Occipital lobe (tissue), 2 donors: ENCODE results near the gene GDF2. TPM values are rescaled to one million over a fixed set of nuclear protein-coding genes. Genes with fewer than 3 reads are reported as not detected.

Experiments
- DNase-seq: peaks from one replicate; lab custom pipeline; 2025; lab: John Stamatoyannopoulos, UW
- total RNA-seq: library from RNA; depleted of rRNA; stranded (reverse); fragments of >200 nt; gene quantifications from one replicate; pipeline ENCODE4 v1.2.3, GENCODE V29; 2014

The GDF2 gene
- total RNA-seq, 1 donor from 2014 or later: not detected

DNA sequence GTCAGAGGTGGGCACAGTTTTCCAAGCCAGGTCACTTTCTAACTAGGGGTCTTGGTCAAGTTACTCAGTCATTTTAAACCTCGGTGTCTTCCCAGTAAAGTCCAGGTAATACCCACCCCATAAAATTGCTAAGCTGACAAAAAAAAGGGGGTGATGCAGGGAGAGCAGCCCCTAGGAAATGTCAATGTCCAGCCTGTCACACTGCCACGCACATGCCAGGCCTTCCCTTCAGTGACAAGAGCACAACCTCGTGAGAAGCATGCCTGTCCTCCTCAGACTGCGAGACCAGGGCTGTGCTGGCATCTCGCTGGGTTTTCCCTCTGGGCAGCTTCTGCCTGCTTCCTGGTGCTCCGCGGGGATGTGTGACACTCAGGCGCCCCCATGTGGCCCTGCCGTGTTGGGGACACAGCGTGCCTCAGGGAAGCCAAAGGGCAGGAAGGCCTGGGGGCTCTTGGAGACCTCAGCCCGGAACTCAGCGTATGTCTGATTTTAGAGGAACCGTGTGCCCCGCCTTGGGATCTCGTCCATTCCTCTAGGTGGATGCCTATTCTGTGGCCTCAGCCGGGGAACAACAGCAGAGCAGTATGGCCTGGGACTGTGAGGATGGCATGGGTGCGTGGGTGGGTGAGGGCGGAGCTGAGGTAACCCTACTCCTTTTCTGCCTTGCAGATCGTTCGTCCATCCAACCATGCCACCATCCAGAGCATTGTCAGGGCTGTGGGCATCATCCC is 10.2 kb upstream of the GDF2 start:
- DNase-seq: peak; percentile 68

DNA sequence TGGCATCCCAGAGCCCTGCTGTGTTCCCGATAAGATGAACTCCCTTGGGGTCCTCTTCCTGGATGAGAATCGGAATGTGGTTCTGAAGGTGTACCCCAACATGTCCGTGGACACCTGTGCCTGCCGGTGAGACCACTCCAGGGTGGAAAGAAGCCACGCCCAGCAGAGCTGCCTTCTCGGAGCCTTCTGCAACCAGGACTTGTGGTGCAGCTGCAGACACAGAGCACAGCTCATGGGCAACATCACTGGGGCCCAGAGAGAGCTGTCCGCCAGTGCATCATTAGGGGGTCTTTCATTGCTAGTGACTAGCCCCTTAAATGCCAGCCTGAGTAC is 9.6 kb upstream of the GDF2 start:
- DNase-seq: no peak

DNA sequence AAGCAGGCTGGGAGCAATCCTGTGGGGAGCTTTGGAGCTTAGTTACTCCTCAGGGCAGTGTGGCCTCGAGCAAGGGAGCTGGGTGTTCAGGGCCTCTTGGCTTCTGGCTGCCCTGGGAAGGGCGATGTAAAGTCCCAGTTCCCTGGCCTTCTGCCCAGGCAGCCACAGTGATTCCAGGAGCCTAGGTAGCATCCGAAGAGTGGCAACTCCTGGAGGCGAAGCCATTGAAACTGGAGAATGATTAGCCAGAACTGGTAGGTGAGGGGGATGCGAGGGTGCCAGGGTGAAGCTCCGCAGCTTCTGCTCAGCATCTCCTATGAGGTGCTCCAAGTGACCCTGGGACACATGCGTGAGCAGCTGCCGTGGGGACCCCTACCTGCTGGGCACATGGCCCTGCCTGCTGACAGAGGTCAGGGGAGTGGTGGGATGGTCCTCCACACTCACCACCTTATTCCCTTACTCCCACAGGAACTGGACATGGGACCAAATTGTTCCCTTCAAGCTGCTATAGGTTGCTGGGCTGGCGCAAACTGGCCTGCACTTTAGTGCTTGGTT is 7.8 kb upstream of the GDF2 start:
- no peak for DNase-seq

DNA sequence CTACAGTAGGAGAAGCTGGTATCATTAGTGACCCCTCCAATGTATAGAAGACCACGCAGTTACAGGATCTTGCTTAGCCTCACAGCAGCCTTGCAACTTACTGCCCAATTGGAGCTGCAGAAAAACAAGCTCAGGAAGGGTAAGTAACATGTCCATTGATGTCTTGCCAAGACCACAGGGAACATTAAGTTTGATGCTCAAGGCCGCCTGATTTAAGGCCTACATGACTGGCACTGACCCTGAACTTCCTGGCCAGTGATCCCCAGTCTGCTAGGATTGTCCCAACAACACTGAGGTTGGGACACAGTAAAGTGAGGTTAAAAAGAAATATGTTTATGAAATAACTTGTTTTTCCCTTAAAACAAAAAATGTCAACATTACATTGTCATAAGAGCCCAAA is 6.8 kb upstream of the GDF2 start:
- DNase-seq: no peak

DNA sequence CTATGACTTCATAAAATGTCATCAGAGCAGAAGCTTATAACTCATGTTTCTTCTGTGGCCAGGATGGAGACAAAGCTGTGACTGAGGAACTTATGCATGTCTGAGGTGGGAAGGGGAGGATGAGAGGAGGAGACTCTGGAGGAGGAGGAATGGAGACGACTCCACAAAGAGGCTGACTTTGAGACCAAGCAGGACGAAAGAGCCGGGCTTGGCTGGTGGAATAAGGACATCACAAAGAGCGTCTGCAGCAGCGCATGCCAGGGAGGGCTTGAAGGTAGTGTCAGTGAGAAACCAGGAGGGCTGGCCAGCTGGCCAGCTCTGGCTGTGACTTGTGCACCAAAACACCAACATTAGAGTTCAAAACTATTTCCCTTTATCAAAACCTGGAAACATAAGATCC is 6.1 kb upstream of the GDF2 start:
- DNase-seq: no peak

DNA sequence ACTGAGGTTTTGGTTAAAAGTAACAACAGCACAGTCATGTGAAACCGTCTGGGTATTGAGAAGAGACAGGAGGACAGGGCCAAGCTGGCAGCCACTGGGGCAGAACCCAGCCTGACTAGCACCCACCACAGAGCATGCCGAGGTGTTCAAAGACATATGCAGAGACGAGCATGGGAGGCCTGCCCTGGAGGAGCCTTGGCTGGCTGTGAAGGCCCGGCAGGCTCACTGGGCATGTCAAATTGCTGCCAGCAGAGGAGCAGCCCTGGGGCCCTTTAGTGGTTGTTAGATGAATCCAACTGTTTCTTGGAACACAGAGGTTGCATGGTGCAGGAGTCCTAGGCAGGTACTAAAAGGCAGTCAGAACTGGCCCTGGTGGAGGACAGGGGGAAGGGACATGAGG is 5.0 kb upstream of the GDF2 start:
- no peak for DNase-seq

DNA sequence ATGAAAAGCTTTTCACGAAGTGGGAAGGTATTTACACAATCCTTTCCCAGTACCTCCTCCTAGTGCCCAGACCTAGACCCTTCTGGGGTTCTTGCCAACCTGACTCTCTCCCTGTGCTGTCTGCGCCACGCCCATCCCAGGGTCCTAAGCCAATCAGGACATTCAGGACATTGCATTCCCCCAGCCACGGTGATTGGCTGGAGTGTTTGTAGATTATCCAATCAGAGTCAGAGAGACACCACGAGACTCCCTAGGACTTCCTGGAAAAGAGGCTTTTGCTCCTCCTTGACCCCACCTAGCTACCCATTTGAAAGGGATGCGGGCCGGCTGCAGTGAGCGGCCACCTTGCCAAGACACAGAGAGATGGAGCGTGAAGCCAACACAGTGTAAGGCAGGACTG is 3.5 kb upstream of the GDF2 start:
- no peak for DNase-seq

DNA sequence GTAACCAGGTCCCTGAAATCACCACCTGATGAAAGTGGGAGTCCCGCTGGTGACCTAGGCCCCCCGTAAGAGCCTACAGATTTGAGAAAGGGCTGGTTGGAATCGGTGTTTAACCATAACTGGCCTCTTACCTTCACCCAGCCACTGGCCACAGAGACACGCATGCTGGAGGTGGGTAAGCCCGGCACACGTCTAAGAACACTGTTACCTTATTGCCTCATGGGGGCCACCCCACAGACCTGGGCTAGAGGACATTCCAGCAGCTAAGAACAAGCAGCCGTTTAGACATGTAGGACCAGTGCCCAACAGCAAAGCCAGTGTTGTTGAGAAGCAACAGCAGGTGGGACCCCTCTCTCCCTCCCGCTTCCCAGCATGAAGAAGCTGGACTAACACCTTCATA is 2.5 kb upstream of the GDF2 start:
- no peak for DNase-seq

DNA sequence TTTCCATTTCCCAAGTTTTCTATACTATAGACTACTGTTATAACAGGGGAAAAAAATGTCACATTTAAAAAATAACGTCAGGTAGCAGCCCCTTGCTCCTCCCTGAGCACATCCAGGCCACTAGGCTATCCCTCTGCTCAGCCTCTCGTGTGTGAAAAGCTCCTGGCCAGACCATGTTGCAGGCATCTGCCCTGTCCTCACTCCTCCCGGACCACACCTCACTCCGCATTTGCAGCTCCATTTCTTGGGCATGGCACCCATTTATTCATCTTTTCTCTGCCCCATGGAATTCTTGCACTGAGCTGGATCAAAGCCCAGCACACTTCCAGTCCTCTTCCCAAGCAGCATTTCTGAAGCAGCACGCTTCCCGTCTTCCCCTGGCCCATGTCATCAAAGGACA is 1.4 kb upstream of the GDF2 start:
- DNase-seq: no peak

DNA sequence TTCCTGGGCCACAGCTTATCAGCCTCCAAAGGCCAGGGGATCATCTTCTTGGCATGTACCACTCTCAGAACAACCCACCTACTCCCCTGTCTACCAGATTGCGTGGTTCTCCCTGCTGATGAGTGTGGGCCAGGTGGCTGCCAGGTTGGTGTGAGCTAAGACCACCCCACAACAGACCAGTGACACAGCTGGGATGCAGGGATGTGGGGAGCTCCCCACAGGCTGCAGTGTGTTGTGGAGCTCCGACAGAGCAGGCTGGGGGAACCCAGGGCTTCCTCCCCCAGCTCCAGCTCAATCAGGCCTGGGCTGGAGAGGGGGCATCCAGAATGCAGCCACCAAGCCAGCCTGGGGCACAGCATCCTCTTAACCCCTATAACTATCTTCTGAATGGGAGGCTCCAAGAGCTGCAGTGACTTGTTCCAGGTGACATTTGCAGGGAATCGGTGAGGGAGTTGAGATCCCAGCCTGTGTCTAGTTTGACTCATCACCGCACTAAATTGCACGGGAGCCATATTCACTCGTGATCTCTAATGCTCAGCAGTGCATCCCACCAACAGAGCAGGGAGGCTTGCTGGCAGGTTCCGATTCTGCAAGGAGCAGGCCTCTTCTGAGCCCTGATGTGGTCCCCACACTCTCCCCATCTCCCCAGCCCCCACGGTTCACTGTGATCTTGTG is 596 bp upstream of the GDF2 start:
- DNase-seq: no peak

DNA sequence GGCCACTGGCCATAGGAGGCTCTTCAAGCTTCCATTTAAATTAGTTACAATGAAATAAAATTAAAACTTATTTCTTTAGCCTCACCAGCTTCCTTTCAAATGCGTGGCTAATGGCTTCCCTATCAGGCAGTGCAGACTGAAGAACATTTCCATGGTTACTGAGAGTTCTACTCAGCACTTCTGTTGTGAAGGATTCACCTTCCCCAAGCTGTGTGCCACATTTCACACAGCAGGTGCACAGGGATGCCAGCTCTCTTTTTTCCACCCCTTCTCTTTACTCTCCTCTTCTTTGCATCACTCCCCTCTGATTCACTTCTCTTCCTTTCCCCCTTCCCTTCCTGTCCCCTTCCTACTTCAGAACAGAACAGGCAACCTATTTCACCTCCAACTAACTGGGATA is 833 bp downstream of the GDF2 start:
- no peak for DNase-seq

DNA sequence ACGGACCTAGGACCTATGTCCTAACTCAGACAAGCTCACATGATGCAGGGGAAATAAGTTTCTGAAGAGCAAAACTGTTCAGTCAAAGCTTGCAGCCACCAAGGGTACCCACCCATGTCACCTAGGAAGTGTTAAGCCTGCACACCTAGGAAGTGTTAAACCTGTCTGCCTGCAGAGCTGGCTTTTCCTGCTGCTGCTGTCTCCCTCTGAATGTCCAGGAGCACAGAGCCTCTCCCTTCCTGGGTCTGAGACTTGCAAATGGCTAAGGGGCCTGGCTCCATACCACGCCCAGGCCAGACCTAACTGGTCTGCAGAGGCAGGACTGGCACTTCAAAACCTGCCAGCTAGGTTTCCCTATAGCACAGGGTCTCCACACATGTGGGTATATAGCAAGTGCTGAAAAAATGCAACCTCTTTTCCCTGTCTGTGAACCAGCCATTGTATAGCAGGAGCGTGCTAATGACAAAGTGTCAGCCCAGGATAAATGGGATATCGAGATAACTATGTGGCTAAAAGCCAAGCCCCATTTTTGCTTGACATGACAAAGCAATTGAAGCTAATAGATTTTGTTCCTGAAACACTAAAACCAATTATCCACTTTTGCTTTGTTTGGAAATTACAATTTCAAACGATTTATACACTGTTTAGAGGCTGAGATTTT is 1.5 kb downstream of the GDF2 start:
- DNase-seq: no peak

DNA sequence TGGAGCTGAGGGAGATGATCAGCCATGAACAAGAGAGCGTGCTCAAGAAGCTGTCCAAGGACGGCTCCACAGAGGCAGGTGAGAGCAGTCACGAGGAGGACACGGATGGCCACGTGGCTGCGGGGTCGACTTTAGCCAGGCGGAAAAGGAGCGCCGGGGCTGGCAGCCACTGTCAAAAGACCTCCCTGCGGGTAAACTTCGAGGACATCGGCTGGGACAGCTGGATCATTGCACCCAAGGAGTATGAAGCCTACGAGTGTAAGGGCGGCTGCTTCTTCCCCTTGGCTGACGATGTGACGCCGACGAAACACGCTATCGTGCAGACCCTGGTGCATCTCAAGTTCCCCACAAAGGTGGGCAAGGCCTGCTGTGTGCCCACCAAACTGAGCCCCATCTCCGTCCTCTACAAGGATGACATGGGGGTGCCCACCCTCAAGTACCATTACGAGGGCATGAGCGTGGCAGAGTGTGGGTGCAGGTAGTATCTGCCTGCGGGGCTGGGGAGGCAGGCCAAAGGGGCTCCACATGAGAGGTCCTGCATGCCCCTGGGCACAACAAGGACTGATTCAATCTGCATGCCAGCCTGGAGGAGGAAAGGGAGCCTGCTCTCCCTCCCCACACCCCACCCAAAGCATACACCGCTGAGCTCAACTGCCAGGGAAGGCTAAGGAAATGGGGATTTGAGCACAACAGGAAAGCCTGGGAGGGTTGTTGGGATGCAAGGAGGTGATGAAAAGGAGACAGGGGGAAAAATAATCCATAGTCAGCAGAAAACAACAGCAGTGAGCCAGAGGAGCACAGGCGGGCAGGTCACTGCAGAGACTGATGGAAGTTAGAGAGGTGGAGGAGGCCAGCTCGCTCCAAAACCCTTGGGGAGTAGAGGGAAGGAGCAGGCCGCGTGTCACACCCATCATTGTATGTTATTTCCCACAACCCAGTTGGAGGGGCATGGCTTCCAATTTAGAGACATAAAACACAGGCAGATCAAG is 3.3 kb downstream of the GDF2 start:
- no peak for DNase-seq

DNA sequence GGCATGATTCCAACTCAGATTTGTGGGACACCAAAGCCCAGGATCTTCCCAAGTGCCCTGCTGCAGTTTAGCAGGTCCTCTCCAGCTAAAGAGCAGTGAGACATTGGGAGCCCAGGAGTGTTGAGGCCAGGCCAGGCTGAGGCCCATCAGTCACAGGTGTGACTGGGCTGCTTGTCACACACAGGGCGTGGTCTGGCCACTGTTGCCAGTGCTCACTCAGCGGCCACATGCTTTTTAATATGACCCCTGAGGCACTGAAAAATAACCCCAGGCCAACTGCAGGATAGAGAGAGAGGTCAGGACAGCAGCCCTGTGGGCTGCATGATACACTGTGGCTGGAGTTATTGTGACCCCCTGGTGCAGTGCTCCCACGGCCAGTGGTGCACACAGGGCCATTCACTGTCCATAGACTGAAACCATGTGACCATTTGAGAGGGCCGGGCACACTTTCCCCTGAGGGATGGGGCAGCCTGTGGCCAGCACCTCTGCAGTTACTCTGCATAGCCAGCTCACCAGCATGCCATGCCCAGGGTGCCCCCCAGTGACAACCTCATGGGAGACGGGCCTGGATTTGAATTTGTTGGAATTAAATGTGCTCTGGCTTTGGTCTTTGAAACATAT is 4.2 kb downstream of the GDF2 start:
- no peak for DNase-seq

DNA sequence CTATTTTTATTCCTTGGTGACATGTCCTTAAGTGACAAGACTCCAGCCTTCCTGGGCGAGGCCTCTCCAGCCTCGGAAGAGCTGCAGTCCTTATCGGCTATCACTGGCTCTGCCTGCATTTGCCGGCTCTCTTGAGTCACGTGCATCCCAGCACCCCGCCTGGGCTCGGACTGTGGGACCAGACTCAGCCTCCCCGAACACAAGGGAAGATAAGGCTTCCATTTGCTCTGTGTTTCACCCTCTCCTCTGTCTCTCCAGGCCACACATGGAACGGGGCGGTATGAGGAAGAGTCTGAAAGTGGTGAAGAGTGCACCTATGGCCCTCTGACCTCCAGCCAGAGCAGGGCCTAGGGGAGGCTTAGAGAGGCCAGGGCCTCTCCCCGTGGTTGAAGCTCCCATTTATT is 4.7 kb downstream of the GDF2 start:
- DNase-seq: no peak

DNA sequence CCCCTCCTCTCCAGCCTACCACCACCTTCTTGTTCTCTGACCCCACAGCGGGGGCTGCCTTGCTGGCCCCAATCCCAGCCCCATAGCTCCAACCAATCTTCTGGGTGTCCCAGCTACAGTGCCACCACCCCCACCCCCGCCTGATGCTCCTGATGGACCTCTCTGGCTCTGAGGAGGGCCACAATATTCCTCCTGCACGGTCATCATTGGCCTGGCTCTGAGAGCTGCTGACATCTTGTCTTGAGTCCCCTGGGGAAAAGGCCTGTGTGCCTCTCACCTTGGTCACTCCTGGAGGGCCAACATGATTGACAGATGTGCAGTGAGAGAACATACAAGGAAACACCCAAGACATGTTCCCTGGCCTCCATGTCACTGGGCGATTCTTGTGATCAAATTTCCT is 7.6 kb downstream of the GDF2 start:
- DNase-seq: no peak

DNA sequence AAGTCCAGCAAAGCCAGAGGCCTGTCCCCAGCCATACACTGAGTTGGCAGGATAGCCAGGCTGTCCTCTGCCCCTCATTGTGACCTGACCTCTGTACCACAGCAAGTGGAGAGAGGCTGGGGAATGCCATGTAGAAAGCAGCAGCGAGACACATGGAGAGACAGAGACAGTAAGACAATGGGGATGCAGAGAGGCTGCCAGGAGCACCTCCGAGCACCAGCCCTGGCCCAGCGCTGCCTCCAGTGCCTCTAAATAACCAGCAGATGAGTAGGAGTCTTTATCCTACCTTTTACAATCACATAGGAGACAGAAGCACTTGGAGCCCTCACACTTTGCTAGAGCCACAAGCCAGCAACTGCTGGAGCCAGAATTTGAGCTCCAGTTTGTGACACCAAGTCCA is 8.1 kb downstream of the GDF2 start:
- no peak for DNase-seq

DNA sequence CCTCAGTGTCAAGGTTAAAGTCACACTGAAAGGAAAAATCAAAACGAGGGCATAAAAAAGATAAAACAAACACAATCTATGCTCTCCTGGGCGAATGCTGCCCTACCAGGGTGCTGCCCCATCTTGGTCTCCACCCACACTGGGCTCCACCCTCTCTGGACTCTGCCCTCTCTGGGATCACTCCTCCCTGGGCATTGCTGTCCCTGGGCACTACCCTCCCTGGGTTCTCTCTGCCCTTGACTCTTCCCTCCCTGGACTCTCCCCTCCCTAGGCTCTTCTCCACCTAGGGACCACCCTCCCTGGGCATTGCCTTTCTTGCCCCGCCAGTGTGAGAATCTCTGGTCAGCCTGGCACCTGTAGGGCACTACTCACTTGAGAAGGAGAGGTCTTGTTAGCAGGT is 8.6 kb downstream of the GDF2 start:
- DNase-seq: no peak

DNA sequence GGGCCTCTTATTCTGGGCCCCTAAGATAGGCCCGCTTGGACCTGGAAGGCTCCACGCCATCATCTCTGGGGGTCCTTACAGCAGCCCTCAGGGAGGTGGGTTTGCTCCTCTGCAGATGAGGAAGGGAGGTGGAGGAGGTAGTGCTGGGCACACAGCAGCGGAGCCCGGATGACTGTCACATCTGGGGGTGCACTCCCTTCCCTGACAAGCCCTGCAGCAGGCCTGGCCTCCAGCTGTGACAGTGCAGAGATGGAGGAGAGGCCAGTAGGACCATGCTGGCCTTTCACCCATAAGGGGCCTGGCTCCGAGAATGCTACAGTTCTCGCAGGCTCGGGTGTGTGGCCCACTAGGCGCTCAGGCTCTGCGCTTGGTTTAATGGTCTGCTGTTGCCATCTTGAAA is 9.2 kb downstream of the GDF2 start:
- DNase-seq: no peak

DNA sequence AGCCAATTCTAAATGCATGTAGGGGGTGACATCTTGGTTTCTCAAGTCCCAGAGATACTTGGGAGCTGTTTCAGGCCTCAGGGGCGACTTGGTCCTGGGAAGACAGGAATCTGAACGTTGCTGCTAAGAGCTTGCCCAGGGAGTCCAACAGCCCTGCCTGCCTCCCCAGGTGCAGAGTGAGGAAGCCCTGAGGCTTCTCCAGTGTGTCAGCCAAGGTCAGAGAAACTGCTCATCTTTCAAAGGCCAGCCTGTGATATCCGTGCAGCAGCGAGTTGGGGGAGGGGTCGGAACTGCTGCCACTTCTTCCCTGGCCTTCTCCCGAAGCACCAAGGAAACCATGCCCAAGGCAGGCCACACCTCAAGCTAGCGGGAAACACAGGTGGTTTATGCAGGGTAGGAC is 9.7 kb downstream of the GDF2 start:
- no peak for DNase-seq

DNA sequence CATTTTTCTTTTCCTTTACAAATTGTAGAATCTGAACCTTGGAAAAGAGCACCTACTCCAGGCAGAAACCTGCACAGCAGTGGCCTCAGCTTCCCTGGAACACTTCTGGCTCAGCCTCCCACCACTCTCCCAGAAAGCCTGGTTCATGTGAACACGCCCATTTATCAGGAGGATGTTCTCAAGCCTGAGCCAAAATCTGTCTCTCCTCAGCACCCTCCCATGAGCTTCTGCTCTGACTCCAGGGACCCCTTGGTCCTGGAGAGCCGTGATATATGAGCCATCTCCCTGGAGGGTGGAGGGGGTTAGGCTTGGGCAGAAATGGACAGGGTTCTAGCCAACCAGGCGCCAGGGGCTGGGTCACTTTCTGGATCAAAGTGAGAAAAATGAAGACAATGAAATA is 10.1 kb downstream of the GDF2 start:
- DNase-seq: no peak
